HCT116 (cell line): ENCODE data around the gene OCA2.

Source experiments
- EGR1 ChIP-seq: IDR thresholded peaks from 2 replicates; pipeline ENCODE4 v1.6.1; 2012; ENCODE audit warnings: low read depth
- EZH2 ChIP-seq: fragments of 200-600 bp; sonication (generic); IDR thresholded peaks from 2 replicates; pipeline ENCODE4 v1.6.1; 2017; ENCODE audit warnings: antibody characterized with exemption, mixed run types
- EZH2phosphoT487 ChIP-seq: fragments of 200-600 bp; IDR thresholded peaks from 2 replicates; pipeline ENCODE4 v1.6.1; 2018; ENCODE audit warnings: antibody characterized with exemption, borderline replicate concordance
- POLR2A ChIP-seq: IDR thresholded peaks from 2 replicates; pipeline ENCODE4 v1.7.0; 2011; ENCODE audit warnings: borderline replicate concordance; ENCODE audit not compliant: insufficient read depth, insufficient read length; ENCODE audit errors: extremely low read depth
- POLR2AphosphoS5 ChIP-seq: IDR thresholded peaks from 2 replicates; pipeline ENCODE4 v1.6.1; 2011; ENCODE audit warnings: mild to moderate bottlenecking, low read depth, low read length, moderate library complexity
- SIN3A ChIP-seq: IDR thresholded peaks from 2 replicates; pipeline ENCODE4 v1.6.1; 2012; ENCODE audit warnings: low read depth
- TF ChIP-seq, protein P1 (sequence below), 3 experiments: fragments of 200-600 bp in 1 of 3; sonication (generic) in 1 of 3; IDR thresholded peaks in 2 of 3; conservative IDR thresholded peaks in 1 of 3; 2 replicates each; pipeline ENCODE4 v1.5.1; 2012 to 2017; ENCODE audit warnings: low read depth in 2 of 3, low read length in 2 of 3, antibody characterized with exemption in 1 of 3, borderline replicate concordance in 1 of 3, control low read depth in 1 of 3, mild to moderate bottlenecking in 1 of 3, mixed read lengths in 1 of 3, mixed run types in 1 of 3, moderate library complexity in 1 of 3; ENCODE audit not compliant: insufficient read depth in 1 of 3
- TF ChIP-seq, protein P2 (sequence below): IDR thresholded peaks from 2 replicates; pipeline ENCODE4 v1.6.1; 2012; ENCODE audit warnings: low read depth
- TF ChIP-seq, protein P3 (sequence below): IDR thresholded peaks from 2 replicates; pipeline ENCODE4 v1.6.1; 2012
- TF ChIP-seq, protein P4 (sequence below): IDR thresholded peaks from 2 replicates; pipeline ENCODE4 v1.6.1; 2012

DNA sequence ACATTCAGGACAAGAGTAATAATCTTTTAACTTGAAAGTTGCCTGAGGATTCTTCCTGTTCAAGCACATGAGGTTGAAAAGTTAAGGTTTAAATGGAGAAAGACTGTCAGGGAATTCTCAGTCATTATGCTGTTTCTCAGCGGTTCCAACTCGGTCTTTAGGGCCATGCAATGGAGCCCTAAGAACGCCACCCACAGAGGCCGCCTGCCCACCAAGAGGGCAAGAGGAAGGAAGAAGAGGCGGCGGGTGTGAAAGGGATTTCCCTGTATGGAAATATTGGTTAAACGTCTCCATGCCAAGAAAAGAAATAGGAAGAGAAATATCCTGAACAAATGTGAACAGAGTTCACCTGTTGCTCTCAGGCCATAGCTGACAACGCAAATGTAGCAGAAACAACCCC, 234.4 kb downstream of the OCA2 start:
- no peak for TF ChIP-seq POLR2A
- TF ChIP-seq, protein P1, sequence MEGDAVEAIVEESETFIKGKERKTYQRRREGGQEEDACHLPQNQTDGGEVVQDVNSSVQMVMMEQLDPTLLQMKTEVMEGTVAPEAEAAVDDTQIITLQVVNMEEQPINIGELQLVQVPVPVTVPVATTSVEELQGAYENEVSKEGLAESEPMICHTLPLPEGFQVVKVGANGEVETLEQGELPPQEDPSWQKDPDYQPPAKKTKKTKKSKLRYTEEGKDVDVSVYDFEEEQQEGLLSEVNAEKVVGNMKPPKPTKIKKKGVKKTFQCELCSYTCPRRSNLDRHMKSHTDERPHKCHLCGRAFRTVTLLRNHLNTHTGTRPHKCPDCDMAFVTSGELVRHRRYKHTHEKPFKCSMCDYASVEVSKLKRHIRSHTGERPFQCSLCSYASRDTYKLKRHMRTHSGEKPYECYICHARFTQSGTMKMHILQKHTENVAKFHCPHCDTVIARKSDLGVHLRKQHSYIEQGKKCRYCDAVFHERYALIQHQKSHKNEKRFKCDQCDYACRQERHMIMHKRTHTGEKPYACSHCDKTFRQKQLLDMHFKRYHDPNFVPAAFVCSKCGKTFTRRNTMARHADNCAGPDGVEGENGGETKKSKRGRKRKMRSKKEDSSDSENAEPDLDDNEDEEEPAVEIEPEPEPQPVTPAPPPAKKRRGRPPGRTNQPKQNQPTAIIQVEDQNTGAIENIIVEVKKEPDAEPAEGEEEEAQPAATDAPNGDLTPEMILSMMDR (IDR thresholded peaks at IDR 0.05 in 2 of 3, conservative IDR thresholded peaks at IDR 0.05 in 1 of 3; ENCODE audit: borderline replicate concordance in 1 of 3, insufficient read depth in 1 of 3, low read depth in 2 of 3, low read length in 2 of 3) = no peak
- TF ChIP-seq EGR1 = no peak
- no peak for TF ChIP-seq SIN3A
- TF ChIP-seq, protein P2, sequence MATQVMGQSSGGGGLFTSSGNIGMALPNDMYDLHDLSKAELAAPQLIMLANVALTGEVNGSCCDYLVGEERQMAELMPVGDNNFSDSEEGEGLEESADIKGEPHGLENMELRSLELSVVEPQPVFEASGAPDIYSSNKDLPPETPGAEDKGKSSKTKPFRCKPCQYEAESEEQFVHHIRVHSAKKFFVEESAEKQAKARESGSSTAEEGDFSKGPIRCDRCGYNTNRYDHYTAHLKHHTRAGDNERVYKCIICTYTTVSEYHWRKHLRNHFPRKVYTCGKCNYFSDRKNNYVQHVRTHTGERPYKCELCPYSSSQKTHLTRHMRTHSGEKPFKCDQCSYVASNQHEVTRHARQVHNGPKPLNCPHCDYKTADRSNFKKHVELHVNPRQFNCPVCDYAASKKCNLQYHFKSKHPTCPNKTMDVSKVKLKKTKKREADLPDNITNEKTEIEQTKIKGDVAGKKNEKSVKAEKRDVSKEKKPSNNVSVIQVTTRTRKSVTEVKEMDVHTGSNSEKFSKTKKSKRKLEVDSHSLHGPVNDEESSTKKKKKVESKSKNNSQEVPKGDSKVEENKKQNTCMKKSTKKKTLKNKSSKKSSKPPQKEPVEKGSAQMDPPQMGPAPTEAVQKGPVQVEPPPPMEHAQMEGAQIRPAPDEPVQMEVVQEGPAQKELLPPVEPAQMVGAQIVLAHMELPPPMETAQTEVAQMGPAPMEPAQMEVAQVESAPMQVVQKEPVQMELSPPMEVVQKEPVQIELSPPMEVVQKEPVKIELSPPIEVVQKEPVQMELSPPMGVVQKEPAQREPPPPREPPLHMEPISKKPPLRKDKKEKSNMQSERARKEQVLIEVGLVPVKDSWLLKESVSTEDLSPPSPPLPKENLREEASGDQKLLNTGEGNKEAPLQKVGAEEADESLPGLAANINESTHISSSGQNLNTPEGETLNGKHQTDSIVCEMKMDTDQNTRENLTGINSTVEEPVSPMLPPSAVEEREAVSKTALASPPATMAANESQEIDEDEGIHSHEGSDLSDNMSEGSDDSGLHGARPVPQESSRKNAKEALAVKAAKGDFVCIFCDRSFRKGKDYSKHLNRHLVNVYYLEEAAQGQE = no peak
- TF ChIP-seq EZH2 = no peak
- TF ChIP-seq, protein P3, sequence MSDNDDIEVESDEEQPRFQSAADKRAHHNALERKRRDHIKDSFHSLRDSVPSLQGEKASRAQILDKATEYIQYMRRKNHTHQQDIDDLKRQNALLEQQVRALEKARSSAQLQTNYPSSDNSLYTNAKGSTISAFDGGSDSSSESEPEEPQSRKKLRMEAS = no peak
- TF ChIP-seq, protein P4, sequence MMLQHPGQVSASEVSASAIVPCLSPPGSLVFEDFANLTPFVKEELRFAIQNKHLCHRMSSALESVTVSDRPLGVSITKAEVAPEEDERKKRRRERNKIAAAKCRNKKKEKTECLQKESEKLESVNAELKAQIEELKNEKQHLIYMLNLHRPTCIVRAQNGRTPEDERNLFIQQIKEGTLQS = no peak
- TF ChIP-seq EZH2phosphoT487 = no peak
- TF ChIP-seq POLR2AphosphoS5 = no peak
